ENCODE data around the gene DNAH6.
"Not testable (repeated sequence)": the region's sequence is repeated elsewhere in the genome, so short reads cannot be mapped to it uniquely, and the experiment has no call there.

The DNAH6 gene

GRCh38 chr2:84537251-84537650, 21.0 kb downstream of the DNAH6 start:
- Histone ChIP-seq H3K36me3 (no peaks in the 10 kb centered on the region), H3K27ac (no peak overlapping the region), H3K27me3 (ENCODE audit: insufficient read depth, low read depth, severe bottlenecking) (no peaks in the 10 kb centered on the region), H3K9me3 (ENCODE audit: severe bottlenecking) (no peaks in the 10 kb centered on the region), H3K4me3 (ENCODE audit: low read depth, low read length) (no peak overlapping the region)
- TF ChIP-seq, protein P1, sequence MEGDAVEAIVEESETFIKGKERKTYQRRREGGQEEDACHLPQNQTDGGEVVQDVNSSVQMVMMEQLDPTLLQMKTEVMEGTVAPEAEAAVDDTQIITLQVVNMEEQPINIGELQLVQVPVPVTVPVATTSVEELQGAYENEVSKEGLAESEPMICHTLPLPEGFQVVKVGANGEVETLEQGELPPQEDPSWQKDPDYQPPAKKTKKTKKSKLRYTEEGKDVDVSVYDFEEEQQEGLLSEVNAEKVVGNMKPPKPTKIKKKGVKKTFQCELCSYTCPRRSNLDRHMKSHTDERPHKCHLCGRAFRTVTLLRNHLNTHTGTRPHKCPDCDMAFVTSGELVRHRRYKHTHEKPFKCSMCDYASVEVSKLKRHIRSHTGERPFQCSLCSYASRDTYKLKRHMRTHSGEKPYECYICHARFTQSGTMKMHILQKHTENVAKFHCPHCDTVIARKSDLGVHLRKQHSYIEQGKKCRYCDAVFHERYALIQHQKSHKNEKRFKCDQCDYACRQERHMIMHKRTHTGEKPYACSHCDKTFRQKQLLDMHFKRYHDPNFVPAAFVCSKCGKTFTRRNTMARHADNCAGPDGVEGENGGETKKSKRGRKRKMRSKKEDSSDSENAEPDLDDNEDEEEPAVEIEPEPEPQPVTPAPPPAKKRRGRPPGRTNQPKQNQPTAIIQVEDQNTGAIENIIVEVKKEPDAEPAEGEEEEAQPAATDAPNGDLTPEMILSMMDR (IDR thresholded peaks at IDR 0.05; ENCODE audit: low read depth, low read length): no peak
- no peak for DNase-seq

- no peak for DNase-seq
- Histone ChIP-seq H3K27me3 (ENCODE audit: insufficient read depth, low read depth, severe bottlenecking) (no peaks in the 10 kb centered on the region), H3K27ac (no peak overlapping the region), H3K36me3 (no peaks in the 10 kb centered on the region), H3K9me3 (ENCODE audit: severe bottlenecking) (no peaks in the 10 kb centered on the region), H3K4me3 (ENCODE audit: low read depth, low read length) (no peak overlapping the region)
- TF ChIP-seq, protein P1 (IDR thresholded peaks at IDR 0.05; ENCODE audit: low read depth, low read length): no peak
Measured at GRCh38 chr2:84539729-84540128, 23.4 kb downstream of the DNAH6 start.

DNA sequence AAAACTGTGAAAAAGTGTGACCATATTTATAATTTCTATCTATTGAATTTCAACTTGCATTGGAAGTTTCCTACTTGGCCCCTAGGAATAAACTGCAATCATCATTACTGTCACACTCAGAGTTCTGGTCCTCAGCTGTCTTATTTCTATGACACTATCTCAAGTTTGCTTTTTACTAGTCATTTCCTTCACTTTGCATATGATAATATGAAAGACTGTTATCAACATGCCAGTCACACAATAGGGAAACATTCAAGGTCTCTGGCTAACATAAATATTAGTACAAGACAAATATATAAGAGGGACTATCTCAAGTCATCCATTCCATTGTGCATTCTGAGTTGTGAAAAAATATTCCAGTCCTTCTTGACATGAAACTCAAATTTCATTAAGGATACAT, 28.7 kb downstream of the DNAH6 start:
- Histone ChIP-seq H3K36me3 (no peaks in the 10 kb centered on the region), H3K9me3 (ENCODE audit: severe bottlenecking) (no peaks in the 10 kb centered on the region), H3K27me3 (ENCODE audit: insufficient read depth, low read depth, severe bottlenecking) (no peaks in the 10 kb centered on the region), H3K27ac (no peak overlapping the region), H3K4me3 (ENCODE audit: low read depth, low read length) (no peak overlapping the region)
- no peak for DNase-seq
- TF ChIP-seq, protein P1 (IDR thresholded peaks at IDR 0.05; ENCODE audit: low read depth, low read length): no peak

DNA sequence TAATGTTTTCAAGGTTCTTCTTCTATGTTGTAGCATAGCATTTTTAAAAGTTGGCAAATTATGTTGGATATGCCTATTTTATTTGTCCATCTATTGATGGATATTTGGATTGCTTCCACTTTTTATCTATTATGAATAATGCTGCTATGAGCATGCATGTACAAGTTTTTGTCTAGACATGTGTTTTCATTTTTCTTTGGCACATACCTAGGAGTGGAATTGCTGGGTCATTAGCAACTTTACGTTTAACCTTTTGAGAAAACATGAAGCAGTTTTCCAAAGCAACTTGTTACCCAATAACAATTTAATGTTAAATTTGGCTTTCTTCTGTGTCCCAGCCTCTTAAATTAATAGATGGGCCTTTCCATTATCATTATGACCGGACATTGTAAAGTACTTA, 30.3 kb downstream of the DNAH6 start:
- Histone ChIP-seq H3K9me3 (ENCODE audit: severe bottlenecking) (no peaks in the 10 kb centered on the region), H3K27me3 (ENCODE audit: insufficient read depth, low read depth, severe bottlenecking) (no peaks in the 10 kb centered on the region), H3K27ac (no peak overlapping the region), H3K4me3 (ENCODE audit: low read depth, low read length) (no peak overlapping the region), H3K36me3 (no peaks in the 10 kb centered on the region)
- no peak for DNase-seq
- TF ChIP-seq, protein P1 (IDR thresholded peaks at IDR 0.05; ENCODE audit: low read depth, low read length): no peak

- DNase-seq: no peak
- no peaks in the 10 kb centered on the region for H3K36me3 ChIP-seq
- no peaks in the 10 kb centered on the region for H3K27me3 ChIP-seq (ENCODE audit: insufficient read depth, low read depth, severe bottlenecking)
- no peak overlapping the region for H3K27ac ChIP-seq
- H3K9me3 ChIP-seq (ENCODE audit: severe bottlenecking): no peaks in the 10 kb centered on the region
- no peak overlapping the region for H3K4me3 ChIP-seq (ENCODE audit: low read depth, low read length)
- TF ChIP-seq, protein P1 (IDR thresholded peaks at IDR 0.05; ENCODE audit: low read depth, low read length): no peak
Measured at GRCh38 chr2:84548303-84548702, 32.0 kb downstream of the DNAH6 start.

GRCh38 chr2:84550916-84551315, 34.6 kb downstream of the DNAH6 start:
- no peaks in the 10 kb centered on the region for H3K36me3 ChIP-seq
- H3K27ac ChIP-seq: no peak overlapping the region
- no peaks in the 10 kb centered on the region for H3K27me3 ChIP-seq (ENCODE audit: insufficient read depth, low read depth, severe bottlenecking)
- no peak overlapping the region for H3K4me3 ChIP-seq (ENCODE audit: low read depth, low read length)
- TF ChIP-seq, protein P1 (IDR thresholded peaks at IDR 0.05; ENCODE audit: low read depth, low read length): no peak
- no peak for DNase-seq
- H3K9me3 ChIP-seq (ENCODE audit: severe bottlenecking): no peaks in the 10 kb centered on the region

- not testable (repeated sequence) for H3K27me3 ChIP-seq (ENCODE audit: insufficient read depth, low read depth, severe bottlenecking); H3K27ac ChIP-seq; DNase-seq; H3K9me3 ChIP-seq (ENCODE audit: severe bottlenecking); H3K4me3 ChIP-seq (ENCODE audit: low read depth, low read length); H3K36me3 ChIP-seq
Measured at GRCh38 chr2:84551526-84551925, 35.2 kb downstream of the DNAH6 start.

Data from WERI-Rb-1 (cell line).